ENCODE data around the gene ZPBP.

Gene ZPBP

GRCh38 chr7:49980465-49980864, 112.6 kb downstream of the ZPBP start:
- Histone ChIP-seq H3K36me3 (replicated peaks; ENCODE audit: low read depth, low read length) (no peaks in the 10 kb centered on the region), H3K79me2 (ENCODE audit: low read length) (no peaks in the 10 kb centered on the region), H3K4me1 (ENCODE audit: low read length) (peaks cover 4% of the 10 kb centered on the region), H3K27ac (ENCODE audit: low read length) (no peak overlapping the region), H2AFZ (ENCODE audit: low read depth, low read length) (peak overlapping the region; percentile 90; the same call in 1 of the 2 replicates), H3K4me2 (ENCODE audit: low read length) (peak overlapping the region; percentile 69), H3K27me3 (ENCODE audit: low read depth, low read length) (no peaks in the 10 kb centered on the region), H3K4me3 (ENCODE audit: low read length) (peak overlapping the region; percentile 52), H3K9ac (ENCODE audit: low read length) (no peak overlapping the region), H4K20me1 (ENCODE audit: insufficient read depth, low read length) (no peaks in the 10 kb centered on the region), H3K9me3 (ENCODE audit: insufficient read depth, low read length) (no peaks in the 10 kb centered on the region)
- no peak for TF ChIP-seq CTCF (IDR thresholded peaks at IDR 0.05; ENCODE audit: low read depth, low read length)
- TF ChIP-seq EZH2phosphoT487 (IDR thresholded peaks at IDR 0.05; ENCODE audit: low read depth), result no peak

GRCh38 chr7:49976238-49976637, 116.8 kb downstream of the ZPBP start:
- no peaks in the 10 kb centered on the region for H3K27me3 ChIP-seq (ENCODE audit: low read depth, low read length)

GRCh38 chr7:49974035-49974434, 119.0 kb downstream of the ZPBP start:
- no peak overlapping the region for H3K4me3 ChIP-seq (ENCODE audit: low read length)
- no peaks in the 10 kb centered on the region for H3K36me3 ChIP-seq (replicated peaks; ENCODE audit: low read depth, low read length)
- H3K27me3 ChIP-seq (ENCODE audit: low read depth, low read length), result no peaks in the 10 kb centered on the region
- no peak overlapping the region for H3K27ac ChIP-seq (ENCODE audit: low read length)
- H3K9ac ChIP-seq (ENCODE audit: low read length), result no peak overlapping the region
- peaks cover 9% of the 10 kb centered on the region for H3K4me1 ChIP-seq (ENCODE audit: low read length)
- no peak overlapping the region for H3K4me2 ChIP-seq (ENCODE audit: low read length)
- TF ChIP-seq CTCF (IDR thresholded peaks at IDR 0.05; ENCODE audit: low read depth, low read length), result no peak
- TF ChIP-seq EZH2phosphoT487 (IDR thresholded peaks at IDR 0.05; ENCODE audit: low read depth), result no peak
- H3K9me3 ChIP-seq (ENCODE audit: insufficient read depth, low read length), result no peaks in the 10 kb centered on the region
- no peak overlapping the region for H2AFZ ChIP-seq (ENCODE audit: low read depth, low read length)
- no peaks in the 10 kb centered on the region for H3K79me2 ChIP-seq (ENCODE audit: low read length)
- no peaks in the 10 kb centered on the region for H4K20me1 ChIP-seq (ENCODE audit: insufficient read depth, low read length)

More at GRCh38 chr7:49976238-49976637, 116.8 kb downstream of the ZPBP start:
- Histone ChIP-seq H3K4me2 (ENCODE audit: low read length) (no peak overlapping the region), H3K4me1 (ENCODE audit: low read length) (peaks cover 8% of the 10 kb centered on the region), H3K27ac (ENCODE audit: low read length) (no peak overlapping the region), H3K9ac (ENCODE audit: low read length) (no peak overlapping the region), H2AFZ (ENCODE audit: low read depth, low read length) (no peak overlapping the region), H3K4me3 (ENCODE audit: low read length) (no peak overlapping the region), H3K9me3 (ENCODE audit: insufficient read depth, low read length) (no peaks in the 10 kb centered on the region), H4K20me1 (ENCODE audit: insufficient read depth, low read length) (no peaks in the 10 kb centered on the region), H3K79me2 (ENCODE audit: low read length) (no peaks in the 10 kb centered on the region), H3K36me3 (replicated peaks; ENCODE audit: low read depth, low read length) (no peaks in the 10 kb centered on the region)
- no peak for TF ChIP-seq CTCF (IDR thresholded peaks at IDR 0.05; ENCODE audit: low read depth, low read length)
- no peak for TF ChIP-seq EZH2phosphoT487 (IDR thresholded peaks at IDR 0.05; ENCODE audit: low read depth)

GRCh38 chr7:49937608-49938007, 155.4 kb downstream of the ZPBP start:
- no peak overlapping the region for H3K27ac ChIP-seq (ENCODE audit: low read length)
- H3K9ac ChIP-seq (ENCODE audit: low read length), result no peak overlapping the region
- no peaks in the 10 kb centered on the region for H3K36me3 ChIP-seq (replicated peaks; ENCODE audit: low read depth, low read length)
- no peaks in the 10 kb centered on the region for H4K20me1 ChIP-seq (ENCODE audit: insufficient read depth, low read length)
- H3K27me3 ChIP-seq (ENCODE audit: low read depth, low read length), result no peaks in the 10 kb centered on the region
- H3K4me2 ChIP-seq (ENCODE audit: low read length), result no peak overlapping the region
- H2AFZ ChIP-seq (ENCODE audit: low read depth, low read length), result no peak overlapping the region
- H3K4me1 ChIP-seq (ENCODE audit: low read length), result no peaks in the 10 kb centered on the region
- TF ChIP-seq CTCF (IDR thresholded peaks at IDR 0.05; ENCODE audit: low read depth, low read length) (no peak), EZH2phosphoT487 (IDR thresholded peaks at IDR 0.05; ENCODE audit: low read depth) (no peak)
- H3K79me2 ChIP-seq (ENCODE audit: low read length), result no peaks in the 10 kb centered on the region
- no peak overlapping the region for H3K4me3 ChIP-seq (ENCODE audit: low read length)
- 0 out of 2 replicates have a peak, but pooled peaks cover 3% of the 10 kb centered on the region for H3K9me3 ChIP-seq (ENCODE audit: insufficient read depth, low read length)

Data from OCI-LY3 (cell line).